Smooth muscle cell of the brain vasculature (primary cell): ENCODE results near the gene SCNN1A.

ENCODE experiments used
- DNase-seq: peaks from one replicate; pipeline ENCODE4 v3.0.0-alpha.2; 2012; ENCODE audit warnings: low read depth, low spot score

The SCNN1A gene

DNA sequence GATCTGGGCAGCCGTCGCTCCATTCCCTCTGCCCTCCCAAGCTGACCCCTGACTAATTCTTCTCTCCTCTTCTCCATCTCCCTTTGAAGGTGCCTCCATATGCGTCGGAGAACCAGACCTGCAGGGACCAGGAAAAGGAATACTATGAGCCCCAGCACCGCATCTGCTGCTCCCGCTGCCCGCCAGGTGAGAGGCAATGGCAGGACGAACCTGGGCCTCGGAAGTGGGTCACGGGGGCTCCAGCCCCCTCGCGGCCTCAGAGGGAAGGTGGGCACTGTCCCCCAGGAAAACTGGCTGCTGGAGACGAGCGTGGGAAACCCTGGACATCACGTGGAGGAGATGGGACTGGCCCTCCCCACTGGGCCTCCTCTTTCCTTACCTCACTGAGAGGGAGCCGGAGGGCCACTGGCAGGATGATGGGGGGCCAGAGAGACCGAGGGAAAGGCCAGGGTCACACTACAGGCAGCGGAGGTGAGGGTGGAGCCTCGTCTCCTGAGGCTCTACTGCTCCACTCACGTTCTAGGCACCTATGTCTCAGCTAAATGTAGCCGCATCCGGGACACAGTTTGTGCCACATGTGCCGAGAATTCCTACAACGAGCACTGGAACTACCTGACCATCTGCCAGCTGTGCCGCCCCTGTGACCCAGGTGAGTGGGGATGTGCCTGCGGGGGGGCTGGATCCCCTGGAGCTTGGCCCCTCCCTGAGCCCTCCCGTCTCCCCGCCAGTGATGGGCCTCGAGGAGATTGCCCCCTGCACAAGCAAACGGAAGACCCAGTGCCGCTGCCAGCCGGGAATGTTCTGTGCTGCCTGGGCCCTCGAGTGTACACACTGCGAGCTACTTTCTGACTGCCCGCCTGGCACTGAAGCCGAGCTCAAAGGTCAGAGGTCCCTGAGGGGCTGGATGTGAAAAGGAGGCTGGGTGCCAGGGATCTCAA lies 9.4 kb upstream of the SCNN1A start:
- DNase-seq = no peak

DNA sequence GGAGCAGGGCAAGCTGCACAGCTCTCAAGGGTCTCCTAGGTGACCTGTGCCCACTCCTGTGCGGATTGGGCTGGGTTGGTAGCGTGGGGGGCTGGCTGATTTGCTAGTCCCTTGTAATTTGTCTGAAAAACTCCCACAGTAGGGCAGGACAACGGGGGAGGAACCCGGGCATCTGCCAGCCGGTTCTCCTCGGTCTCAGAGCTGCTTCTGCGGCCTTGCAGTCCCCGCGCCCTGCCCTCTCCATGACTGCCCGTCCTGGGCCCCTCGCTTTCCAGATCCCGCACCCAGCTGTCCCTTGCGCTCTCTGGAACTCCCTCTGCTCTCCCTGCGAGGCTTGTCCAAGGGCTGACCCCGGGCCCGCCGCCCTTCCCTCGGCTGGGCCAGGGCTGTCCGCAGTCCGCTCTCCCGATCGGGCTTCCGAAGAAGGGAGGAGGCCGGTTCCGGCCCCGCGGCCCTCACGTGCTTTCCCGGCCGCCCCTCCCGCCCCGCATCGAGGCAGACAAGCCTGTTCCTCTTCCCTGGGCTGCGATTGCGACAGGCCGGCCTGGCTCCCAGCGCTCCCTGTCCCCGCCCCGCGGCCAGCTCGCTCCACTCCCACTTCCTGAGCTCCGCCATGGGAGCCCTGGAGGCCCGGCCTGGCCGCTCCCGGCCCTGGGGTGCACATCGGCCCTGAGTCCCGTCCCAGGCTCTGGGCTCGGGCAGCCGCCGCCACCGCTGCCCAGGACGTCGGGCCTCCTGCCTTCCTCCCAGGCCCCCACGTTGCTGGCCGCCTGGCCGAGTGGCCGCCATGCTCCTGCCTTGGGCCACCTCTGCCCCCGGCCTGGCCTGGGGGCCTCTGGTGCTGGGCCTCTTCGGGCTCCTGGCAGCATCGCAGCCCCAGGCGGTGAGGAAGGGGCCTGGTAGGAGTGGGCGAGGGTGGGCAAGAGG lies 8.5 kb upstream of the SCNN1A start, which contains the start of gene LTBR:
LTBR (plus strand) TSS at position 591 of the 927 bp plus-strand sequence; CDS start at position 788, 197 bp downstream.
- DNase-seq = peak; percentile 71

DNA sequence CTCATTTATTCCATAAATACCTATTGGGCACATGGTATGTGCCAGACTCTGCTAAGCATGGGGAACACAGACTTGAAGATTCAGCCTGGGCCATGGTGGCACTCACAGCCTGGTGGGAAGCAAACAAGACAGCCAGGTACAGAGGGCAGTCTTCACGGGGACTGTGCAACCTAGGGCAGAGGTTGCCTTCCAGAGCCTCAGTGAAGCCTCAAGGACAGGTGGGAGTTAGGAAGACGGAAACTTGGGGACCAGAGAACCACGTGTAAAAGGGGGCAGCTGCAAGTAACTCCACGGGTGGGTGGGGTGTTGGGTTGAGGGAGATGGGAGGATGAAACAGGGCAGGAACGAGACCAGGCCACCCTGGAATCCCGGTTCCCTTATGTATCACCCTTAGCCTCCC lies 7.6 kb upstream of the SCNN1A start:
- no peak for DNase-seq

DNA sequence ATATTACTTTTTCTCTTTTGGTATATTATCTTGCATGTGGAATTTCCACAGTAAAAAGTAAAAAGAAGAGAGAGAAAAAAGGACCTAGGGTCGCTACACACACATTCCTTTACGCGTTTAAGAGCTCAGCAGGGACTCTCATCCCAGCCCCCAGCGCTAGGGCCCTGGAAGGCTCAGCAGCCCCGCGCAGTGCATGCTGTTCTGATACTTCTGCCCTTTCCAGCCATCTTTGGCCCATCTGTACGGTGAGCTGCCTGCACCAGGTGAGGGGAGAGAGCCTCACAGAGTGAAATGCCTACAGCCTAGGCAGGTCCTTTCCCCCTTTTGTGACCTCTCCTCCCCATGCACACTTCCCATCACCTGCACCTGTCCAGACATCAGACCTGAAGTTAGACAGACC lies 7.0 kb upstream of the SCNN1A start:
- DNase-seq = no peak

DNA sequence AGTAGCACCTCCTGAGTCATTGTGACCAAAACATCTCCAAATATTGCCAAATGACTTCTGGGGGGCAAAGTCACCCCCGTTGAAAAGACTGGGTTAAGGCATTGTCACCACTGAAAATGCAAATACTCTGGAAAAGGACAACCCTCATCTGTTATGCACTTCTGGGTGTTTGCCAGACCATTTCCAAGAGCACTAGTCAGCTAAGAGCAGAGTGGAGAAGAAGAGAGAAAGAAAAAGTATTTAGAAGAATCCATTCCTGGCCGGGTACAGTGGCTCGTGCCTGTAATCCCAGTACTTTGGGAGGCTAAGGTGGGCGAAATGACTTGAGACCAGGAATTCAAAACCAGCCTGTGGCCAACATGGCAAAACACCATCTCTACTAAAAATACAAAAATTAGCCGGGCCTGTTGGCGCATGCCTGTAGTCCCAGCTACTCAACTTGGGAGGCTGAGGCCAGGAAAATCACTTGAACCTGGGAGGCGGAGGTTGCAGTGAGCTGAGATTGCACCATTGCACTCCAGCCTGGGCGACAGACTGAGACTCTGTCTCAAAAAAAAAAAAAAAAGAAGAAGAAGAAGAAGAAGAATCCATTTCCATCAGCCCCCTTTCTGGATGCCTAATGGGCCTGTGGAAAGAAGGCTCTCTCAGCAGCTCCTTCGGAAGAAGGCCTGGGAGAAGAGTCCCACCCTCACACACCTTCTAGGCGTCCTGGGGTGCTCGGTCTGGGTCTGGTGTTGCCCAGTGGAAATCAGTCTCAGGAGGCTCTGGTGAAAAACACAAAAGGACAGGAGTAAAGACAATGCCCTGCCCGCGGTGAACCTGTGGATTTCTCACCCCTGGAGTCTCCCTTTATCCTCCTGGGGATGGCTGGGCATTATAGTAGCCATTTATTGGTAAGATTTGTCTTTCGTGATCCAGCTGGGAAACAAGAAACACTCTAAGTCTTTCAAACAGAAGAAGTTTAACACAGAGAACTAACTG lies 5.1 kb upstream of the SCNN1A start:
- no peak for DNase-seq

DNA sequence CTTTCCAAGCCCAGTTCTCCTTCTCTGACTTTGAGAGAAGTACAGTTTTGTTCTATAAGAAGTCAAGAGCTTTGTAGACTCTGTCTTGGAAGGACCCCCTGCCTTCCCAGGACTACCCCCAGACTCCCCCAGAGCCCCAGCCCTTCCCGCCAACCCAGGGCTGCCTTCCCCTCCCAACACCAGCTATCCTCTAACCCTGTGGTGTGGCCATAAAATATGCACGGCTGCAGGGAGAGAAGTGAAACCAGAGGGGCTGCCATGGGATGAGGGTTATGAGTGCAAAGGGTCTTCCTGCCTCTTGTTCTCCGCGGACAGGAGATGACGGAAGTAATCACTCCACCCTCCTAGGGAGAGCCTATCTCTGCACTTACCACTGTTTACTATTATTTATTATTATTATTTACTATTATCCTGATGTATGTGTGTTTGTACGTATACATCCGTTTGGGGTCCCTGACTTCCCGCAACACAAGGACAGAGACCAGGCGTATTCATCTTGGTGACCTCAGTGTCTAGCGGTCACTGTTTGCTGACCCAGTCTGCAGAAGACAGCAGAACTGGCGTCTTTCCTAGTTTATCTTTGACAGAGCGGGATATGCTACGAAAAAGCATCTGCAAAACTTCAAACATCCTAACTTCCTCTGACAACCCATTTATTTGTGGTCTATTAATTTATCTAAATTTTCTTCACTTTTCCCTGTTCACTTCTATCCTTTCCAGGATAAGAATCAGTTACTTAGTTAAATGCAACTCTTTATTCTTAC lies 3.5 kb upstream of the SCNN1A start:
- DNase-seq = no peak

DNA sequence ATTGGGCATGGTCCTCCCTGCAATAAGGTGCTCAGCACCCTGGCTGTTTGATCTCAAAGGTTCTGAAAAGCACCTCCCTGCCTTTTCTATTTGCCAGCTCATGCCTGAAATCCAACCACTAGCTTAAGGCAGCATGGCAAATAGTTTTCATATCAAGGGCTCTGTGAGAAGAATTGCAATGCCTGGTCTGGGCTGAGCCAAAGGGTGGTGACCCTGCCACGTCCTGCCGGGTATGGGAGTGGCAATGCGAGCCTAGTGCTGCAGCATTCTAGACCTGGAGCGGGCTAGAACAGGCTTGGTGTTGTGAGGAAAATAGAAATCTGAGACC lies 2.3 kb upstream of the SCNN1A start:
- no peak for DNase-seq

DNA sequence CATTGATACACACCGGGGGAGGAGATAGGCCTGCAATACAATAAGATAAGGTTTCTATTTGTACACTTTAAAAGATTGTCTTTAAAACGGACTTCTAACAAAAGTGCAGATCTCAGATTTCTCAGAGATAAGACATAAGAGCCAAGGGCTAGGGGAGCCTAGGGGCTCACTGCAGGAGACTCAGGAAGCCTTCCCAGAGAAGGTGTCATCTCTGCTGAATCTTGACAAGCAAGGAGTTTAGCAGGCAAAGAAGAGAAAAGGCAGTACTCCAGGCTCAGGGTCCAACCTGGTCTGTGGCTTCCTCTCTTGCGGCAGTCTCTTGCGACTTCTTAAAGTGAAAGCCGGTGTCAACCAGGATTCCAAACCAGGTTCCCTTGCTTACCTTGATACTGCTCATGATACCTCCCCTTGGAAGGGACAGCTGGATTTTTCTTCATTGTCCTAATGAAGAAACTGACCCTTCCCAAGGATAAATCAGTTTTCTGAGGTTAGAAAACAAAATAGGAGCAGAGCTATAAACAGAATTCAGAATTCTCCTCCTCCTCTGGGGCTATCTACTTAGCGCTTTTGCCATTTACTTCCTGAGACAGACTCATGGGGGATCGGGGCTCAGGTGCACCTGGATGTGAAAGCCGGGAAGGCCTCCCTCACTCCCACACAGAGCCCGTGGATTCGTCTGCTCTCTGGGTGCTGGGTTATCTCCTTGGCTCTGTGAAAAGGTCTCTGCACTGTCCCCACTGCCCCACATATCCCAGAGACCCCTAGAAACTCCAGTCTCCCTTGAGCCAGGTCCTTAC lies 1.7 kb upstream of the SCNN1A start:
- no peak for DNase-seq

DNA sequence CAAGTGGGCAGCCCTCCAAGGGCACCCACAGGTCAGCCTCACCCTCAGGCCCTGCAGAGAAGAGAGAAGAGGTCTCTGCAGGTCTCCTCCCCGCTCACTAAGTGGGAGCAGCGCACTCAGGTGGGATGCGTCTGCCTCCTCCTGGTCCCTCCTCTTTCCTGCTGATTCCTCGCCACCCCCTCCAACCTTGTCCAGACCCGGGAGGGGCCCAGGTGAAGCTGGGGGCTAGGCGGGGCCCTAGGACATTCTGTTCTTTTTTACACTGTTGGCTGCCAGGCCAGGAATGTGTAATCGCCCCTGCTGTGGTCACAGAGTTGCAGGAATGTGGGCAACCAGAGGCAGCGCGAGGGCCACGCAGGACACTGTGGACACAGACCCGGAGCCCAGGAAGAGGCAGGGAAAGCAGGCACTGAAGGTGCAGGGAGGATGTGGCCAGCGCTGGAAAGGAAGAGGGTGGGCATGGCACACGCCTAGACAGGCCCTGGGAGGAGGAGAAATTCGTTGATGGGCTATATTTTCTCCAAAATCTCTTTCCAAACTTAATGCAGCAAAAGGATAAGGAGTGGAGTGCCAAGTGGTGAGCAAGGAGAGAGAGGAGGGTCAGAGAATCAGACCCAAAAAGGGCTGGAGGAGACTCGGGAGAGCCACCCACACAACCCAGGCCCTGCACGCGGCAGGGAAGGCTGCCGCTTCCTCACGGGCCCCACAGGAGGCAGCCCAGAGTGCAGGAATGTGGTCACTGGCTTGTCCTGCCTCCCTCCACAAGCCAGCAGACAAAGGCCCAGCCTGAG lies 911 bp upstream of the SCNN1A start:
- DNase-seq = no peak

DNA sequence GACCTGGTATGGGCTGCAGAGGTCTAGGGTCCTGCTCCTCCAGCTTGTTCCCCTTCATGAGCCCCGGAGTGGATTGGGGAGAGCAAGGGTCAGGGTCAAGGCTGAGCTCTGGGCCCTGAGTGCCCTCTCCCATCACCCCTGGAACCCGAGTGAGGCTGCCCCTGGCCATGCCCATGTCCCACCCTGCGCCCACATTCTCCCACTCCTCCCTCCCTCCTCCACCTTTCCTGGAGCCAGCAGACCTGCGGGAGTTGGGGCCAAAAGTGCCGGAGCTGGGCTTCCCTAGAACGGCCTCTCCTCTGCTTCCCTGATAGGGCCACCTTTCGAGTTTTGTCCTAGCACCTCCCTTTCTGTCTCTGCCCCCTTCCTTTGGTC lies 590 bp downstream of the SCNN1A start:
- no peak for DNase-seq

DNA sequence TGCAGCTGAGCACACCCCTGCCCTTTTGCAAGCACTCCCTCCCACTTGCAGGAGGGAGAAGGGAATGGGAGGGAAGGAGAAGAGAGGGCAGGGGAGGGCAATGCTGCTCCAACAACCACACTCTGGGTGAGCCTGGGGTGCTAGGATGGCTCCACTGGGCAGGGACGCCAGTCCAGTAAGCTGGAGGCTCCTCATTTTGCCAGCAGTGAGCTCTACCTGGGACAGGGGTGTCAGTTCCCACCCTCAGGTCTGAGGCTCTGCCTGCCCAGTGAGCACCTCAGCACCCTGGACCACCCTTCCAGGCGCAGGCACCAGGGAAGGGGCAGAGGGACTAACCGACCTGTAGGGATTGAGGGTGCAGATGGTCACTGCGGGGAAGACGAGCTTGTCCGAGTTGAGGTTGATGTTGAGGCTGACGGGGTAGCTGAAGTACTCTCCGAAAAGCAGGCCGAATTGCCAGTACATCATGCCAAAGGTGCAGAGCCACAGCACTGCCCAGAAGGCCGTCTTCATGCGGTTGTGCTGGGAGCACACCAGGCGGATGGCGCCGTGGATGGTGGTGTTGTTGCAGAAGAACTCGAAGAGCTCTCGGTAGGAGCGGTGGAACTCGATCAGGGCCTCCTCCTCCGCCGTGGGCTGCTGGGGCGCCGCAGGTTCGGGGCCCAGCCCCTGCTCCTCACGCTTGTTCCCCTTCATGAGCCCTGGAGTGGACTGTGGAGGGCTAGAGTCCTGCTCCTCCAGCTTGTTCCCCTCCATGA lies 1.2 kb downstream of the SCNN1A start:
- DNase-seq = no peak

DNA sequence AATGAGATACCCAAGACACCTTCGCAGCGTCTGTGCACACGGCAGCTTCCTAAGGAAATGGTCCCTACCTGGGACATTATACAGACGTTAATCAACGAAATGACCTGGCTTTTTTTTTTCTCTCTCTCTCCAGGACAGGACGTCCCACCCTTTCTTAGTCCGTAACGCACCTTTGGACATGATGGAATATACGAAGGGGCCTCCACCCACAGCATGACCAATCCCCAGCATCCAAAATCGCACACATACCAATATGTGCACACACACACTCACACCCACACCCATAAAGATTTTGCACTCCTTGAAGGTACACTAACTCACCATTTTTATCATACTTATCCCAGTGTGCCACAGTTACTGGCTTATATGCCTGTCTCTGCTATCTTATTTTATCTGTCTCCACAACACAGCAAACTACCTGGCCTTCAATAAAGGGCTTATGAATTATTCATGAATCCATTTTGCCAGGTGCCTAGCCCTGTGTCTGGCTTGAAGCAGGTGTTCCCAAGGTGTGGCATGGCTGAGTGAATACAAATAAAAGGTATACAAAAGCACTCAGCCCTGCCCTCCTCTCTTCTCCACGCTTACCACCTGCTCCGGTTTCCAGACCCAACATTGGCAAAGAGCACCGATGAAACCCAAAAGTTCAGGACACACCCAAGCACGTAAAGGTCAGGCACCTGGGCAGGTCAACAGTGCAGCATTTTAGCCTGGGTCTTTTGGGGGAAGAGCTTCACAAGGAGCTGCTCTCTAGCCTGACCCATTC lies 2.2 kb downstream of the SCNN1A start:
- DNase-seq = no peak

DNA sequence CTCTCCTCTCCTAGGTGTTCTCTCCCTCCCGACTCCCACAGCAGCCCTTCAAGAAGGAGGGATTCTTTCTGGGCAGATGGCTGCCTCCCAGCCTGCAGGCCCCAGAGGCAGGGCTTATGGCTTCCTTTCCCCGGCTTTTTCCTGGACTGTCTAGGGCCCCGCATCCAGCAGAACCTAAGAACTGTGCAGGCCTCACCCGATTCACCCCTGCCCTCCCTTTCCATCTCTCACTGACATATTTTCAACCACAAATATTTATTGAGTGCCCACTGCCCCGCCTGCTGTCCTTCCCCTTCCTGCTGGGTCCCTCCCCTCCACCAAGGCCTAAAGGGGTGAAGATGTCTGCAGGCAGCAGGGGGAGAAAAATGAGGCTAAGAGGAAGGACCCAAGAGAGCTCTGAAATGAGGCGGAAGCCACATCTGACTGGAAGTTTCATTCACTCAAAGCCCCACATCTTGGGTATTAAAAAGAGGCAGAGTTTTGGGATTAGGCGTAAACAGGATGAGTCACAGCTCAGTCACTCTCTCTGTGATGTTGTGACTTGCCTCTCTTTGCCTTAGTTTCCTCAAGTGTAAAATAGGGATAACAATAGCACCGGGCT lies 2.9 kb downstream of the SCNN1A start:
- DNase-seq = no peak

DNA sequence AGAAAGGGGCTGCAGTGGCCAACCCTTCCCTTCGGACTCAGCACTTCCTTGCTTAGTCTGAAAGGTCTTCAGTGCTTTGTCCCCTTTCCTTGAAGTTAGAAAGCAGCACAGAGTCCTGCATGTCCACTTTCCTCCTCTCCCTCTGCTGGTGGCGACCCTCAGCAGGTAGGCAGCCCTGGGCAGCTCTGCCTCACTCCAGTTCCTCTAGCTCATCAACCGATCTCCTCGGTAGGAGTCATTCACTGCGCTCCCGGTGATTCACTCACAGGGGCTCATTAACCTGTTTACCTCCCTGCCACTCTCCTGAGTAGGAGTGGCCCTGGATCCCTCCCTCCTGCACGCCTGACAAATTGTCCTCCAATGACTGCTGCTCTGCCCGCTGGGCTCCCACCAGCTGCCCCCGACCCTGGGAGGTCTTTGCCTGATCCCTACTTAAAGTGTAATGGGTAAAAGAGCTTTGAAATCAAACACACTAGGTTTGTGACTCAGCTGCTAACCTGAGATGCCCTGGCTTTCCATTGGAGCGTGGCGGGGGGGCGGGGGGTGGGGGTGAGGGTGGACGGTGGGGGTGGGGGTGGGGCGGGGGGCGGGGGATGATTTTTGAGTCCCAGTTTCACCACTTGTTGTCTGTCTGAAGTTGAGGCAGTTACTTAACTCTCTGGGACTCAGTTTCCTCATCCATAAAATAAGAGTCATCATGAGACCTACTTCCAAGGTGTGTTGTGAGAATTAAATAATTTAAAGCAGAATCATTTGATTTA lies 4.2 kb downstream of the SCNN1A start:
- no peak for DNase-seq

DNA sequence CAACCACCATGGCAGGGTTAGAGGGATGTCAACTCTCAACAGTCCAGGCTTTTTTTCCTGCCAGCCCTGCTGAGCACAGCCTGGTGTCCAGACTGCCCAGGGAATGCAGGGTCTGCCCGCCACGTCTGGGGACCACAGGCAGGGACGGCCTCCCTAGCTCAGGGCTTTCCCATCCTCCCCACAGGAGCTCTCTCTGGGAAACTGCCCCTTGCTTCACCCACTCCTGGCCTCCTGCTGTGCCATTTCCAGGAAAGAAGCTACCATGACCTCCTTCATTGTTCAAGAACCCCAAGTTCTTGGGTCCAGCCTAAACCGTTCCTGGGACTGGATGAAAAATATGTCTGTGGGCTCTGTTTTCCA lies 4.8 kb downstream of the SCNN1A start:
- DNase-seq = no peak

DNA sequence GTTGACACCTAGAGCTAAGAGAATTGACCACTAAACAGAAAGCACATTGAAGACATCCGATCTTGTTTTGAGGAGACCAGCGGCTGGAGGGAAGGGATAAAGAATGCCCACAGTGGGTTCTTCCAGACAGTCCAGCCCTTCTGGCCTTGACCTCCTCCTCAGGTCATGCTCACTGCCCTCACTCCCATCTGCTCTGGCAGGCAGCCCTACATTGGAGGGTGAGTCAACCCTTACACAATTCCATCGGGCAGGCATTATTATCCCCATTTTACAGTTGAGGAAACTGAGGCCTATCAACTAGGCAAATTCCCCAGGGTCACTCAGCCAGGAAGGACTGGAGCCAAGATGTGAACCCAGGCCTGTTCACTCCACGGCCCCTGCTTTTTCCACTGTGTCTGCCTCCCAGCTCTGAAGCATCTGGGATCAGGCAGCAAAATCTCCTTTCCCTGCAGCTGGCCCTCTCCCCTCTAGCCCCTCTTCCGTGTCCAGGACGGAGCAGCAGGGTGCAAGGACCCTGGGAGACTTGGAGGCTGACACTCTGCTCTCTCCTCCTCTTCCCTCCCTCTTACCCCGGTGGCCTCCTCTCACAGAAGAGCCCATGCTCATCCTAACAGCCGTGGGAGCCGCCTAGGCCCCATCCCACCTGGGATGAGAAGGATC lies 5.3 kb downstream of the SCNN1A start:
- no peak for DNase-seq
